ENCODE measurements around the gene KANSL1. TPM values are rescaled to one million over a fixed set of nuclear protein-coding genes. Genes with fewer than 3 reads are reported as not detected.
A peak's percentile ranks its signal among the peaks of the same experiment; 100 is the strongest.

KANSL1 gene
- total RNA-seq, 1 donor from 2014 or later, result 106 TPM

GRCh38 chr17:46127524-46127923 is 65.7 kb downstream of the KANSL1 start:
- TF ChIP-seq CTCF (IDR thresholded peaks at IDR 0.05; ENCODE audit: insufficient read depth, low read length, severe bottlenecking), result no peak
- Histone ChIP-seq H3K36me3 (ENCODE audit: control insufficient read depth, insufficient read depth, low read length) (no peaks in the 10 kb centered on the region), H3K4me3 (ENCODE audit: low read depth, low read length) (no peak overlapping the region), H3K27me3 (ENCODE audit: control insufficient read depth, insufficient read depth, low read length) (no peaks in the 10 kb centered on the region)
- DNase-seq (ENCODE audit: low read depth), result no peak
- no peak for FAIRE-seq

GRCh38 chr17:46126840-46127239 is 66.4 kb downstream of the KANSL1 start:
- H3K27me3 ChIP-seq (ENCODE audit: control insufficient read depth, insufficient read depth, low read length), result no peaks in the 10 kb centered on the region
- no peaks in the 10 kb centered on the region for H3K36me3 ChIP-seq (ENCODE audit: control insufficient read depth, insufficient read depth, low read length)
- H3K4me3 ChIP-seq (ENCODE audit: low read depth, low read length), result no peak overlapping the region
- TF ChIP-seq CTCF (IDR thresholded peaks at IDR 0.05; ENCODE audit: insufficient read depth, low read length, severe bottlenecking), result no peak
- DNase-seq (ENCODE audit: low read depth) (no peak), FAIRE-seq (no peak)

- peak; percentile 21 for DNase-seq (ENCODE audit: low read depth)
- no peaks in the 10 kb centered on the region for H3K36me3 ChIP-seq (ENCODE audit: control insufficient read depth, insufficient read depth, low read length)
- no peak for FAIRE-seq
- no peaks in the 10 kb centered on the region for H3K27me3 ChIP-seq (ENCODE audit: control insufficient read depth, insufficient read depth, low read length)
- H3K4me3 ChIP-seq (ENCODE audit: low read depth, low read length), result no peak overlapping the region
- no peak for TF ChIP-seq CTCF (IDR thresholded peaks at IDR 0.05; ENCODE audit: insufficient read depth, low read length, severe bottlenecking)
Measured at GRCh38 chr17:46125831-46126230, 67.4 kb downstream of the KANSL1 start.

- DNase-seq (ENCODE audit: low read depth) (no peak), FAIRE-seq (no peak)
- H3K4me3 ChIP-seq (ENCODE audit: low read depth, low read length), result no peak overlapping the region
- no peaks in the 10 kb centered on the region for H3K36me3 ChIP-seq (ENCODE audit: control insufficient read depth, insufficient read depth, low read length)
- no peak for TF ChIP-seq CTCF (IDR thresholded peaks at IDR 0.05; ENCODE audit: insufficient read depth, low read length, severe bottlenecking)
- no peaks in the 10 kb centered on the region for H3K27me3 ChIP-seq (ENCODE audit: control insufficient read depth, insufficient read depth, low read length)
Measured at GRCh38 chr17:46124695-46125592, 68.3 kb downstream of the KANSL1 start.

GRCh38 chr17:46123607-46124006 is 69.6 kb downstream of the KANSL1 start:
- no peaks in the 10 kb centered on the region for H3K36me3 ChIP-seq (ENCODE audit: control insufficient read depth, insufficient read depth, low read length)
- no peak for FAIRE-seq
- no peak for DNase-seq (ENCODE audit: low read depth)
- H3K4me3 ChIP-seq (ENCODE audit: low read depth, low read length), result no peak overlapping the region
- no peaks in the 10 kb centered on the region for H3K27me3 ChIP-seq (ENCODE audit: control insufficient read depth, insufficient read depth, low read length)
- TF ChIP-seq CTCF (IDR thresholded peaks at IDR 0.05; ENCODE audit: insufficient read depth, low read length, severe bottlenecking), result no peak
